T1000 (cell line): ENCODE data around the gene MAST1.
"Not testable (repeated sequence)": the region's sequence is repeated elsewhere in the genome, so short reads cannot be mapped to it uniquely, and the experiment has no call there.

Experiments
- DNase-seq: peaks from one replicate; lab custom pipeline; 2025; ENCODE audit warnings: mixed read lengths; lab: John Stamatoyannopoulos, UW

Gene MAST1

GRCh38 chr19:12838182-12838885 lies at the start of gene MAST1:
MAST1 (plus strand) TSS chr19:12838515; CDS start chr19:12838573, 58 bp downstream.
- DNase-seq = no peak

DNA sequence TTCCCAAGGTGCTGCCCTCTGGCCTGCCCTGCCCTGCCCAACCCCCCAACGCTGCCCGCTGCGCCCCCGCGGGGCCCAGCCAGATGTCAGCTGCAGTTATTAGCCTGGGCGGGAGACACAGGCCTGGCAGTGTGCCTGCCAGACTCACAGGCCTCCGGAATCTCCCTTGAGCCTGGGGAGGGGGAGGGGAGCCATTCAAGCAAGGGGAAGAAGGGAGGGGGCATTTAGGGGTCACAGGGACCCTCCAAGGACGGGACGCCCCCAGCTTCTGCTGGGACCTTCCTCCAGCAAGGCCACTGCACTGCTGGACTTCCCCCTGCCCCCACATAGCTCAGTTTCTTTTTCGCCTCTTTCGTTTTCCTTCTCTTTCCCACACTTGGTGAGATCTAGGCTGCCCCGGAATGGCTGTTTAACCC lies 49.6 kb upstream of the MAST1 start:
- peak; percentile 19 for DNase-seq

GRCh38 chr19:12789098-12789903 lies 49.0 kb upstream of the MAST1 start:
- DNase-seq = no peak

- peak; percentile 90 for DNase-seq
Observed at GRCh38 chr19:12789904-12790619, 48.3 kb upstream of the MAST1 start.

GRCh38 chr19:12790628-12791344 lies 47.5 kb upstream of the MAST1 start:
- DNase-seq = no peak

DNA sequence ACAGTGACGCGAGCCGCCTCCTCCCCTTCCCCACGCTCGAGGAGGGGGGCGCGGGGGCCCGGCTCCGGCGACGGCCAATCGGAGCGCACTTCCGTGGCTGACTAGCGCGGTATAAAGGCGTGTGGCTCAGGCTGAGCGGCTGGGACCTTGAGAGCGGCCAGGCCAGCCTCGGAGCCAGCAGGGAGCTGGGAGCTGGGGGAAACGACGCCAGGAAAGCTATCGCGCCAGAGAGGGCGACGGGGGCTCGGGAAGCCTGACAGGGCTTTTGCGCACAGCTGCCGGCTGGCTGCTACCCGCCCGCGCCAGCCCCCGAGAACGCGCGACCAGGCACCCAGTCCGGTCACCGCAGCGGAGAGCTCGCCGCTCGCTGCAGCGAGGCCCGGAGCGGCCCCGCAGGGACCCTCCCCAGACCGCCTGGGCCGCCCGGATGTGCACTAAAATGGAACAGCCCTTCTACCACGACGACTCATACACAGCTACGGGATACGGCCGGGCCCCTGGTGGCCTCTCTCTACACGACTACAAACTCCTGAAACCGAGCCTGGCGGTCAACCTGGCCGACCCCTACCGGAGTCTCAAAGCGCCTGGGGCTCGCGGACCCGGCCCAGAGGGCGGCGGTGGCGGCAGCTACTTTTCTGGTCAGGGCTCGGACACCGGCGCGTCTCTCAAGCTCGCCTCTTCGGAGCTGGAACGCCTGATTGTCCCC lies 46.8 kb upstream of the MAST1 start, which contains the start of gene JUNB:
TSS of gene JUNB (plus strand) at position 142 of the 706 bp plus-strand sequence. CDS start at position 428, 286 bp downstream.
- DNase-seq = peak; percentile 97

DNA sequence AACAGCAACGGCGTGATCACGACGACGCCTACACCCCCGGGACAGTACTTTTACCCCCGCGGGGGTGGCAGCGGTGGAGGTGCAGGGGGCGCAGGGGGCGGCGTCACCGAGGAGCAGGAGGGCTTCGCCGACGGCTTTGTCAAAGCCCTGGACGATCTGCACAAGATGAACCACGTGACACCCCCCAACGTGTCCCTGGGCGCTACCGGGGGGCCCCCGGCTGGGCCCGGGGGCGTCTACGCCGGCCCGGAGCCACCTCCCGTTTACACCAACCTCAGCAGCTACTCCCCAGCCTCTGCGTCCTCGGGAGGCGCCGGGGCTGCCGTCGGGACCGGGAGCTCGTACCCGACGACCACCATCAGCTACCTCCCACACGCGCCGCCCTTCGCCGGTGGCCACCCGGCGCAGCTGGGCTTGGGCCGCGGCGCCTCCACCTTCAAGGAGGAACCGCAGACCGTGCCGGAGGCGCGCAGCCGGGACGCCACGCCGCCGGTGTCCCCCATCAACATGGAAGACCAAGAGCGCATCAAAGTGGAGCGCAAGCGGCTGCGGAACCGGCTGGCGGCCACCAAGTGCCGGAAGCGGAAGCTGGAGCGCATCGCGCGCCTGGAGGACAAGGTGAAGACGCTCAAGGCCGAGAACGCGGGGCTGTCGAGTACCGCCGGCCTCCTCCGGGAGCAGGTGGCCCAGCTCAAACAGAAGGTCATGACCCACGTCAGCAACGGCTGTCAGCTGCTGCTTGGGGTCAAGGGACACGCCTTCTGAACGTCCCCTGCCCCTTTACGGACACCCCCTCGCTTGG lies 46.1 kb upstream of the MAST1 start:
- peak; percentile 81 for DNase-seq

GRCh38 chr19:12792853-12793289 lies 45.4 kb upstream of the MAST1 start:
- DNase-seq = no peak

DNA sequence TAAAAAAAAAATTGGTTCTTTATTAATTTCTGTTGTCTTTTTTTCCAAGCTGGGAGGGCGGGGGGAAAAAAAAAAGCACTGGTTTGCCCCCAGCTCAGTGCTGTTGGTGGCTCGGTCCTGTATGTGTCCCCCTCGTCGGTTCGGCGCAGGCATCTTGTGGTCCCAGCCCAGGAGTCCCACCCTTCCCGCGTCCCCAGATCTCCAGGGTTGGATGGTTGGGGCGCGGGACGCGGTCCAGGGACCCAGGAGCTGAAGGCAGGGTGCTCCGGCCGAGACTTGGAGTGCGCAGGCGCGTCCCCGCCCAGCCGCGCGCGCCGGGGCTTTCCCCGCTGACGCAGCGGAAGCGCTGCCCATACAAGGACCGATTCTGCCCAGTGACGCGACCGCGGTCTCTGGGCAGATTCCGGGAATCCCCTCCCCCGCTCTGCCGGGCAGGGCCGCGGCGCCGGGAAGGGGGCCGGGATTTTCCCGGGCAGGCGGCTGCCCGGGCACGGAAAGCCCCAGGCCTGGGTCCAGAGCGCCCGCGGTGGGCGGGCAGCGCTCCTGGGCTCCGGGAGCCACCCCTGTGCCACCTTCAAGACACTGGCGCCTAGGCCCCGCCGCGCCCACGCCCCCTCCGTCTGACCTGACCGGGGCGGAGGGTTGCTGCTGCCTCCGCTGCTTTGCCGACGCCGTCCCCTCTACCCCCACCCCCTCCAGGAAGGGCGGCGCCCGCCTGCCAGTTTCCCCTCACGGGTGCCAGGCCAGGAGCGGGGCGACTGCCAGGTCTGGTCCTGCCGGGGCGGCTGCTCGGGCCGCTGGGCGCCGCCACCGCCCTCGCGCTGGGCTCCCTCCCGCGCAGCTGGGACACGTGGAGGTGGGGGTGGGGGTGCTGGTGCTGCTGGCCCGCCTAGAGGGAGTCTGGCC lies 44.8 kb upstream of the MAST1 start:
- peak; percentile 84 for DNase-seq

GRCh38 chr19:12794196-12794941 lies 43.9 kb upstream of the MAST1 start:
- no peak for DNase-seq

- no peak for DNase-seq
Observed at GRCh38 chr19:12794971-12795381, 43.3 kb upstream of the MAST1 start.

DNA sequence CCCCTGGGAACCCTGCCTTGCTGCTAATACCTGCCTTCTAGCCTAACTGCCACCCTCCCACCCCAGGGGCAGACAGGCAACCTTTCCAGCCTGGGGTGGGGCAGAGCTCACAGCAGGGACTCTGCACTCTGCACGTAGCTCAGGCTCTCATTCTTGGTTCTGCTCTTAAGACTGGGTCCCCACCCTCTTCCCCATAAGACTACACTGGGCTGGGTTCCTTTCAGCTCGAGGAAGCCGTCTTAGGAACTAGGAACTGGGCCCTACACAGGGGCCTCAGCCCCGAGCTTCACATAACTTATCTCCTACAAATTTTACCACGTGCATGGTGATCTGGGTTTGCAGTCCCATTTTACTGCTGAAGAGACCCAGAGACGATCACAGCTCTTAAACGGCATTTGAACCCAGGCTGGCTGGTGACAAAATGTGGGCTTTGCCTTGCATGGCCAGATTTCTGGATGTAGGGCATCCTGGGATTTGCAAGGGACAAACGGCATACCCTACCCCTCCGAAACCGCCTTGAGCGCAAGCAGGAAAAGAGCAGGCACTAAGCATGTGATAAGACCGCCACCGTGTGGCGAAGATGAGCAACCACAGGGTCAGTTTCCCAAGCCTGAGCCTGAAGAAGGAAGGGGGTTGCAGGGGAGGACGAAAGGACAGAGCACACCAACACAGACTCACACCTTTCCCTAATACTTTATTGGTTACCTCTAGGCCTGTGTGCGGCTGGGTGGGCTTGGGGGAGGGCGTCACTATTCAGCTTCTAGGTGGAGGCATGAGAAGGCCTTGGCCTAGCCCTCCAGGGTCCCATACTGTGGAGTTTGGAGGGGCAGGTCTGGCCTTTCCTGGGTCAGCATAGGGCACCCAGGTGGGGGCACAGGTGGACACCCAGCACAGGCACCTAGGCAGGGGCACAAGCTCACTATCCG lies 41.9 kb upstream of the MAST1 start:
- DNase-seq = peak; percentile 60

- no peak for DNase-seq
Observed at GRCh38 chr19:12797141-12797587, 41.2 kb upstream of the MAST1 start.

DNA sequence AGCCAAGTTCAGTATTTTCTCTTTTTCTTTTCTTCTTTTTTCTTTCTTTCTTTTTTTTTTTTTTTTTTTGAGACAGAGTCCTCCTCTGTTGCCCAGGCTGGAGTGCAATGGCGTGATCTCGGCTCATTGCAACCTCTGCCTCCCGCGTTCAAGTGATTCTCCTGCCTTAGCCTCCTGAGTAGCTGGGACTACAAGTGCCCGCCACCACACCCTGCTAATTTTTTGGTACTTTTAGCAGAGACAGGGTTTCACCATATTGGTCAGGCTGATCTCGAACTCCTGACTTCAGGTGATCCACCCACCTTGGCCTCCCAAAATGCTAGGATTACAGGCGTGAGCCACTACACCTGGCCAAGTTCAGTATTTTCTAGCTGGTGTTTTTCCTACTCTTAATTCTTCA lies 40.7 kb upstream of the MAST1 start:
- DNase-seq = not testable (repeated sequence)

GRCh38 chr19:12799742-12800465 lies 38.4 kb upstream of the MAST1 start:
- no peak for DNase-seq

DNA sequence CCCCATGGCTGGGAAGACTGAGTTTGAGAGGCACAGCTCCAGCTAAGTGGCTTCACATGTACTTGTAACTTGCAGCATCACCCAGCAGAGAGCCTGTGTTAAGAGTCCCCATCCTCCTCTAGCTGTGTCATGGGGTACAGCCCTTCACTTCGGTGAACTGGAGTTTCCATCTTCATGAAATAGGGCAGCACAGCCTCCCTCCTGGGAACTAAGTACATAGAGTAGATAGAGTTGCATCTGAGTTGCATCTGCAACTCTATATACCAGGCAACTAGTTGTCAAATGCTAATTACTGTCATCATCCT lies 37.9 kb upstream of the MAST1 start:
- DNase-seq = no peak
